Transverse colon (tissue), 3 donors: ENCODE results near the gene CHD6.

Experiments used
- EP300 ChIP-seq: sonication (generic); formaldehyde crosslinking; IDR thresholded peaks from one replicate; pipeline ENCODE4 v1.6.1; 2017; ENCODE audit warnings: antibody characterized with exemption, low read depth
- TF ChIP-seq, protein P1 (sequence below), 5 experiments: fragments of 200-600 bp in 3 of 5; fragments of 450-650 bp in 2 of 5; sonication (generic) in 3 of 5; IDR thresholded peaks; 1 replicate in 2 of 5; 2 replicates in 3 of 5; pipeline ENCODE4 v1.5.1; 2016 to 2017; ENCODE audit warnings: antibody characterized with exemption in 5 of 5, inconsistent platforms in 3 of 5, mild to moderate bottlenecking in 2 of 5, moderate library complexity in 1 of 5

DNA sequence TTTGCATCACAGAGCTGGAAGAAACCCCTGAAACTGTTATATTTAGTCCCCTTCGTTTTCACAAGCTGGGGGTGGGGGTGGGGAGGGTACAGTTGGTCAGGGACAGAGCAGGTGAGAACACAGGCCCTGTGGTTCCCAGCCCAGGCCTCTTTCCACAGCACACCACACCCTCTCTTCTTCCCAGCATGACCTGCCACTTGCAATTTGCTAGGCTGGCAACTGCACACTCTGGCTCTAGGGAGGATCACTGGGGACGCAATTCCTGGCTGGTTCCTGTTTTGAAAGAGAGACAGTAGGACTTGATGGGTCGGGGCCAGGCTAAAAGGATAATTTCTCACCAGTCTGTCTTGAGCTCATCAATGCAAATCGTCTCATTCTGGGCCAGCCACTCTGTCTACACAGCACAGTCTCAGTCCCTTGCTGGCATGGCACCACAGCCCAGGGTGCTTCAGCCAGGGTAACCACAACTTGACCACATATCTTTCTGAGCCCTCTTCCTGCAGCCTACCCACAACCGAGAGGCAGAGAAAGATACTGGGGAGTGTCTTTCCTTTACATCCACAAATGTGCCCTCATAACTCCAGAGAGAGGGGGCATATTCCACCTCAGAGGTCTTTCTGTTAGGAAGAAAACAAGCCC lies 209.9 kb downstream of the CHD6 start:
- TF ChIP-seq, protein P1, sequence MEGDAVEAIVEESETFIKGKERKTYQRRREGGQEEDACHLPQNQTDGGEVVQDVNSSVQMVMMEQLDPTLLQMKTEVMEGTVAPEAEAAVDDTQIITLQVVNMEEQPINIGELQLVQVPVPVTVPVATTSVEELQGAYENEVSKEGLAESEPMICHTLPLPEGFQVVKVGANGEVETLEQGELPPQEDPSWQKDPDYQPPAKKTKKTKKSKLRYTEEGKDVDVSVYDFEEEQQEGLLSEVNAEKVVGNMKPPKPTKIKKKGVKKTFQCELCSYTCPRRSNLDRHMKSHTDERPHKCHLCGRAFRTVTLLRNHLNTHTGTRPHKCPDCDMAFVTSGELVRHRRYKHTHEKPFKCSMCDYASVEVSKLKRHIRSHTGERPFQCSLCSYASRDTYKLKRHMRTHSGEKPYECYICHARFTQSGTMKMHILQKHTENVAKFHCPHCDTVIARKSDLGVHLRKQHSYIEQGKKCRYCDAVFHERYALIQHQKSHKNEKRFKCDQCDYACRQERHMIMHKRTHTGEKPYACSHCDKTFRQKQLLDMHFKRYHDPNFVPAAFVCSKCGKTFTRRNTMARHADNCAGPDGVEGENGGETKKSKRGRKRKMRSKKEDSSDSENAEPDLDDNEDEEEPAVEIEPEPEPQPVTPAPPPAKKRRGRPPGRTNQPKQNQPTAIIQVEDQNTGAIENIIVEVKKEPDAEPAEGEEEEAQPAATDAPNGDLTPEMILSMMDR (IDR thresholded peaks at IDR 0.05): no peak
- TF ChIP-seq EP300: no peak
